SU-DHL-6 (cell line): ENCODE measurements around the gene EVI5L.

Experiments used
- H2AFZ ChIP-seq: fragments of 200-600 bp; sonication (generic); 2 replicates; pipeline ENCODE4 v1.6.1; 2014; ENCODE audit warnings: low read depth, mild to moderate bottlenecking, moderate library complexity, mixed read lengths, antibody characterized with exemption, low read length; ENCODE audit not compliant: severe bottlenecking
- H3F3A ChIP-seq: fragments of 200-600 bp; shearing (Covaris generic); 2 replicates; pipeline ENCODE4 v1.6.0; 2016; ENCODE audit warnings: antibody characterized with exemption, mild to moderate bottlenecking; ENCODE audit not compliant: insufficient read depth
- H3K27ac ChIP-seq: fragments of 200-600 bp; sonication (generic); 2 replicates; pipeline ENCODE4 v1.5.1; 2016; ENCODE audit warnings: low read depth, mild to moderate bottlenecking, low read length, moderate library complexity, mixed read lengths
- H3K27me3 ChIP-seq: fragments of 200-600 bp; sonication (generic), shearing (Covaris generic); 2 replicates; pipeline ENCODE4 v1.6.0; 2014; ENCODE audit warnings: mild to moderate bottlenecking, low read length
- H3K36me3 ChIP-seq: fragments of 200-600 bp; sonication (generic); 2 replicates; pipeline ENCODE4 v1.6.1; 2014; ENCODE audit warnings: mild to moderate bottlenecking, low read length, mixed read lengths
- H3K4me2 ChIP-seq: fragments of 300-600, 200-600 bp; shearing (Covaris generic), sonication (generic); 2 replicates; pipeline ENCODE4 v1.6.0; 2014; ENCODE audit warnings: low read length, low read depth, mild to moderate bottlenecking; ENCODE audit not compliant: poor library complexity, severe bottlenecking
- H3K4me3 ChIP-seq: fragments of 200-600 bp; sonication (generic); 2 replicates; pipeline ENCODE4 v1.5.1; 2014; ENCODE audit warnings: antibody characterized with exemption, low read length, mild to moderate bottlenecking, mixed read lengths; ENCODE audit not compliant: insufficient read depth, poor library complexity, severe bottlenecking
- H3K79me2 ChIP-seq: fragments of 200-600 bp; sonication (generic); 2 replicates; pipeline ENCODE4 v1.6.1; 2014; ENCODE audit warnings: mild to moderate bottlenecking, low read length, moderate library complexity; ENCODE audit not compliant: insufficient read depth
- H3K9ac ChIP-seq: fragments of 200-600 bp; sonication (generic); 2 replicates; pipeline ENCODE4 v1.7.0; 2014; ENCODE audit warnings: mild to moderate bottlenecking, low read length
- H3K9me2 ChIP-seq: fragments of 200-600 bp; sonication (generic); replicated peaks from 2 replicates; pipeline ENCODE4 v1.6.1; 2014; ENCODE audit warnings: low read length; ENCODE audit not compliant: insufficient read depth
- H3K9me3 ChIP-seq: fragments of 200-600 bp; sonication (generic); 2 replicates; pipeline ENCODE4 v1.6.1; 2014; ENCODE audit warnings: low read length, mixed read lengths; ENCODE audit not compliant: insufficient read depth
- H4K20me1 ChIP-seq: fragments of 200-600 bp; sonication (generic); 2 replicates; pipeline ENCODE4 v1.6.1; 2014; ENCODE audit warnings: low read depth, mild to moderate bottlenecking, antibody characterized with exemption, low read length, moderate library complexity, mixed read lengths
- CTCF ChIP-seq: fragments of 200-600 bp; sonication (generic); IDR thresholded peaks from one replicate; pipeline ENCODE4 v1.5.1; 2017; ENCODE audit warnings: antibody characterized with exemption, mild to moderate bottlenecking, low read length, moderate library complexity; ENCODE audit not compliant: insufficient read depth, poor library complexity, severe bottlenecking
- EZH2phosphoT487 ChIP-seq: fragments of 200-600 bp; sonication (generic), shearing (Covaris generic); conservative IDR thresholded peaks from 2 replicates; pipeline ENCODE4 v1.6.1; 2018; ENCODE audit warnings: mild to moderate bottlenecking, antibody characterized with exemption, low read length, moderate library complexity, mixed read lengths

EVI5L gene

DNA sequence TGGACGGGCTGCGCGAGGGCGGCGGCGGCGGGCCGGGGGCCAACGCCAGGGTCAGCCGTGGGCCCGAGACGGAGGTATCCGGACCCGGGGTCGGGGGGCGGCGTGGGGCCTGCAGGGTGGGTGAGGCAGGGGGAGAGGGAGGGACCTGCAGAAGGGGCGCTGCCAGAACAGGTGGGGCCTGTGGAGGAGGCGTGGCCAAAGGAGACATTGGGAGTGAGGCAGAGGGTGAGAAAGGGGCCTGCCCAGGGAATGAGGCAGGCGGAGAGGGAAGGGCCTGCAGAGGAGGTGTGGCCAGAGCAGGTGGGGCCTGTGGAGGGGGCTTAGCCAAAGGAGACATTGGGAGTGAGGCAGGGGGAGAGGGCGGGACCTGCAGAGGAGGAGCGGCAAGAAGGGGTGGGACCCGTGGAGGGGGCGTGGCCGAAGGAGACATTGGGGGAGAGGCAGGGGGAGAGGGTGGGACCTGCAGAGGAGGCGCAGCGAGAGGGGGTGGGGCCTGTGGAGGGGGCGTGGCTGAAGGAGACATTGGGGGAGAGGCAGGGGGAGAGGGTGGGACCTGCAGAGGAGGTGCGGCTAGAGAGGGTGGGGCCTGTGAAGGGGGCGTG, 40.0 kb downstream of the EVI5L start:
- Histone ChIP-seq H3K27me3 (no peaks in the 10 kb centered on the region), H3K9me2 (no peaks in the 10 kb centered on the region), H3K27ac (no peak overlapping the region), H3K4me3 (no peak overlapping the region), H3K79me2 (no peaks in the 10 kb centered on the region), H2AFZ (no peak overlapping the region), H3F3A (peaks cover 11% of the 10 kb centered on the region), H4K20me1 (no peaks in the 10 kb centered on the region), H3K4me2 (no peak overlapping the region), H3K9me3 (no peaks in the 10 kb centered on the region), H3K36me3 (no peaks in the 10 kb centered on the region), H3K9ac (no peak overlapping the region)
- TF ChIP-seq EZH2phosphoT487 (no peak), CTCF (no peak)

DNA sequence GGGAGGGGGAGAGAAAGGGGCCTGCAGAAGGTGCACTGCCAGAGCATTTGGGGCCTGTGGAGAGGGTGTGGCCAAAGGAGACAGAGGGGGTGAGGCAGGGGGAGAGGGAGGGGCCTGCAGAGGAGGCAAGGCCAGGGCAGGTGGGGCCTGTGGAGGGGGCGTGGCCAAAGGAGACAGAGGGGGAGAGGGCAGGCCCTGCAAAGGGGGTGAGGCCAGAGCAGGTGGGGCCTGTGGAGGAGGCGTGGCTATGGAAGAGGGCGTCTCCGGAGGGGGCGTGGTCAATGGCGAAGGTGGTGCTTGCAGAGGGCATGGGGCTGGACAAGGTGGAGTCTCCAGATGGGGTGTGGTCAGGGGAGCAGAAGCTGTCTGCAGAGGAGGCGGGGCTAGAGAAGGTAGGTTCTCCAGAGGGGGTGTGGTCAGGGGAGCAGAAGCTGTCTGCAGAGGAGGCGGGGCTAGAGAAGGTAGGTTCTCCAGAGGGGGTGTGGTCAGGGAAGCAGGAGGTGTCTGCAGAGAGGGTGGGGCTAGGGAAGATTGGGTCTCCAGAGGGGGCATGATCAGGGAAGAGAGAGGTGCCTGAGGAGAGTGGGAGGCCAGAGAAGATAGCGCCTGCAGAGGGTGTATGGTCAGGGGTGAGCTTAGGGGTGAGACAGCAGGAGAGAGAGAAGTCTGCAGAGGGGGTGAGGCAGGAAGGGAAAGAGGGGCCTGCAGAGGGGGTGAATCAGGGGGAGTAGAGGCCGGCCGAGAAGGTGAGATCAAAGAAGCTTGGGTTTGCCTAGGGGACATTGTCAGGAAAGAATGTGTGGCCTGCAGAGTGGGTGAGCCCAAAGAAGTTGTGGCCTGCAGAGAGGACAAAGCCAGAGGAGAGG, 40.8 kb downstream of the EVI5L start:
- Histone ChIP-seq H3K79me2 (no peaks in the 10 kb centered on the region), H2AFZ (no peak overlapping the region), H3K4me3 (no peak overlapping the region), H3F3A (peaks cover 11% of the 10 kb centered on the region), H4K20me1 (no peaks in the 10 kb centered on the region), H3K27me3 (no peaks in the 10 kb centered on the region), H3K9ac (no peak overlapping the region), H3K9me2 (no peaks in the 10 kb centered on the region), H3K36me3 (no peaks in the 10 kb centered on the region), H3K9me3 (no peaks in the 10 kb centered on the region), H3K4me2 (no peak overlapping the region), H3K27ac (no peak overlapping the region)
- TF ChIP-seq EZH2phosphoT487 (no peak), CTCF (no peak)

- H3K4me3 ChIP-seq, result no peak overlapping the region
- H3K27me3 ChIP-seq, result no peaks in the 10 kb centered on the region
- no peaks in the 10 kb centered on the region for H3K36me3 ChIP-seq
- H3K9me2 ChIP-seq, result no peaks in the 10 kb centered on the region
- no peak overlapping the region for H2AFZ ChIP-seq
- peak overlapping the region; percentile 16 for H3K4me2 ChIP-seq
- no peak overlapping the region for H3K27ac ChIP-seq
- H3F3A ChIP-seq, result peaks cover 11% of the 10 kb centered on the region
- H3K9me3 ChIP-seq, result no peaks in the 10 kb centered on the region
- no peak overlapping the region for H3K9ac ChIP-seq
- no peak for TF ChIP-seq EZH2phosphoT487
- no peak for TF ChIP-seq CTCF
- H4K20me1 ChIP-seq, result no peaks in the 10 kb centered on the region
- no peaks in the 10 kb centered on the region for H3K79me2 ChIP-seq
Measured at GRCh38 chr19:7871437-7872305, 41.7 kb downstream of the EVI5L start.
